ENCODE measurements around the gene VAV2. TPM values are rescaled to one million over a fixed set of nuclear protein-coding genes. Genes with fewer than 3 reads are reported as not detected.

VAV2 gene
- total and polyA plus RNA-seq, 2 experiments from 2014 or later = 8.1 to 28.9 TPM

DNA sequence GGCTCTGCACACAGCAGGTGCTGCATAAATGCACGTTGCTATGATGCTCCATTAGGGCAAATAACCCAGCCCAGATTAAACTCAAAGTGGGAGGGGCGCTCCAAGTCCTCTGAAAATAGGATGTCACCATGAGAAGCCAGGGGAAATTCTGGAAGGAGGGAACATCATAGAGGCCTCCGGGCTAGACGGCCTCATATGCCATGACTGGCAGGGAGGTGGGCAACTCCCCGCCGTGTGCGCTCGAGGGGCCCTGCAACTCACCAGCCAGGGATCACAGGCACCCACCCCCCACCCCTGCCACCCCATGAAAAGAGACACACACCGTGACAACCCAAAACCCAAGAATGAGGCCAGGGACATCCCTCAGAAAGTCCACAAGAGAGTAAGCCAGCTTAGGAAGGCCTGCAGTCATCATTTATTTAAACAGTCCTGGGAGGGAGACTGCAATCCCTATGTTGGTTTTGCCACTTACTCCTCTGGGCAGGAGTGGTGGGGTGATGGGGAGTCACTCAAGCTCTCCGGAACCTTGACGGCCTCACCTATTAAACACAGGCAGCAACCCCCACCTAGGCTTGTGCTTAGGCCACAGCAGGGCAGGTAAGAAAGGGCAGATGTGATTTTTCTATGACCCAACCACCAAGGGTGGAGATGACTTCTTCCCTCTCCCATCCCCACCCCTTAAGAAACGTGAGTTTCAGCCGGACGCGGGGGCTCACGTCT lies 4.0 kb downstream of the VAV2 start (continued):
- TF ChIP-seq POLR2AphosphoS5 (IDR thresholded peaks at IDR 0.05; ENCODE audit: low read depth) (no peak), ZNF331 (CRISPR knock-in tag; IDR thresholded peaks at IDR 0.05; ENCODE audit: low read depth) (no peak), CREB1 (CRISPR knock-in tag; IDR thresholded peaks at IDR 0.05; ENCODE audit: low read depth) (no peak), ZNF114 (CRISPR knock-in tag; IDR thresholded peaks at IDR 0.05) (no peak), EZH2 (IDR thresholded peaks at IDR 0.05; ENCODE audit: low read depth, unreplicated experiment) (no peak)

DNA sequence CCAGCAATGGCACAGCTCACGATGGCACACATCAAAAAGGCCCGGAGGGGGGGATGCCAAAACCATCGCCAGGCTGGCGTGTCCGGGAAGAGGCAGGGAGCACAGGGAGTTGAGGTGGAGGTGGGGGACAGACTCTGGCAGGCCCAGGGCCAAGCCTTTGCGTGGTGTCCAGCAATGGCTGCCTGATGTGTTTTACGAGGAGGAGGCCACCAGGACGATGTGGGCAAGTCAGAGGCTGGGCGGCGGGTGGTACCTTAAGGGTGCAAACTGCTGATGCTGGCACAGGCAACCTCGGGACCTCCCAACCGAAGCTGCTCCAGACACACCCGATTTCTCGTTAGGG lies 4.7 kb downstream of the VAV2 start:
- Histone ChIP-seq H3K4me3 (no peak overlapping the region), H3K4me1 (ENCODE audit: insufficient read depth) (peaks cover 7% of the 10 kb centered on the region; the same call in 1 of the 2 replicates), H3K9me2 (ENCODE audit: insufficient read depth) (no peaks in the 10 kb centered on the region), H3K27me3 (ENCODE audit: insufficient read depth) (no peaks in the 10 kb centered on the region), H3K4me2 (no peak overlapping the region), H3K36me3 (ENCODE audit: insufficient read depth) (no peaks in the 10 kb centered on the region), H4K20me1 (replicated peaks; ENCODE audit: insufficient read depth) (peaks cover 3% of the 10 kb centered on the region; the same call in 1 of the 2 replicates), H3K79me2 (replicated peaks; ENCODE audit: insufficient read depth) (peaks cover 87% of the 10 kb centered on the region), H3K27ac (ENCODE audit: low read depth) (no peak overlapping the region), H2AFZ (no peak overlapping the region), H3F3A (replicated peaks; ENCODE audit: low read depth) (0 out of 2 replicates have a peak, but pooled peaks cover 4% of the 10 kb centered on the region)
- H3K4me1 Mint-ChIP-seq = peaks cover 40% of the 10 kb centered on the region
- H3K36me3 Mint-ChIP-seq (ENCODE audit: low read depth) = no peaks in the 10 kb centered on the region; the same call in 2 of the 3 replicates
- no peak for TF ChIP-seq JUNB (IDR thresholded peaks at IDR 0.05; ENCODE audit: unreplicated experiment)
- TF ChIP-seq, protein P1, sequence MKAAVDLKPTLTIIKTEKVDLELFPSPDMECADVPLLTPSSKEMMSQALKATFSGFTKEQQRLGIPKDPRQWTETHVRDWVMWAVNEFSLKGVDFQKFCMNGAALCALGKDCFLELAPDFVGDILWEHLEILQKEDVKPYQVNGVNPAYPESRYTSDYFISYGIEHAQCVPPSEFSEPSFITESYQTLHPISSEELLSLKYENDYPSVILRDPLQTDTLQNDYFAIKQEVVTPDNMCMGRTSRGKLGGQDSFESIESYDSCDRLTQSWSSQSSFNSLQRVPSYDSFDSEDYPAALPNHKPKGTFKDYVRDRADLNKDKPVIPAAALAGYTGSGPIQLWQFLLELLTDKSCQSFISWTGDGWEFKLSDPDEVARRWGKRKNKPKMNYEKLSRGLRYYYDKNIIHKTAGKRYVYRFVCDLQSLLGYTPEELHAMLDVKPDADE (IDR thresholded peaks at IDR 0.05) = no peak
- TF ChIP-seq, protein P2, sequence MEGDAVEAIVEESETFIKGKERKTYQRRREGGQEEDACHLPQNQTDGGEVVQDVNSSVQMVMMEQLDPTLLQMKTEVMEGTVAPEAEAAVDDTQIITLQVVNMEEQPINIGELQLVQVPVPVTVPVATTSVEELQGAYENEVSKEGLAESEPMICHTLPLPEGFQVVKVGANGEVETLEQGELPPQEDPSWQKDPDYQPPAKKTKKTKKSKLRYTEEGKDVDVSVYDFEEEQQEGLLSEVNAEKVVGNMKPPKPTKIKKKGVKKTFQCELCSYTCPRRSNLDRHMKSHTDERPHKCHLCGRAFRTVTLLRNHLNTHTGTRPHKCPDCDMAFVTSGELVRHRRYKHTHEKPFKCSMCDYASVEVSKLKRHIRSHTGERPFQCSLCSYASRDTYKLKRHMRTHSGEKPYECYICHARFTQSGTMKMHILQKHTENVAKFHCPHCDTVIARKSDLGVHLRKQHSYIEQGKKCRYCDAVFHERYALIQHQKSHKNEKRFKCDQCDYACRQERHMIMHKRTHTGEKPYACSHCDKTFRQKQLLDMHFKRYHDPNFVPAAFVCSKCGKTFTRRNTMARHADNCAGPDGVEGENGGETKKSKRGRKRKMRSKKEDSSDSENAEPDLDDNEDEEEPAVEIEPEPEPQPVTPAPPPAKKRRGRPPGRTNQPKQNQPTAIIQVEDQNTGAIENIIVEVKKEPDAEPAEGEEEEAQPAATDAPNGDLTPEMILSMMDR (conservative IDR thresholded peaks at IDR 0.05; ENCODE audit: low read depth in 2 of 2) = no peak
- TF ChIP-seq NANOG (IDR thresholded peaks at IDR 0.05; ENCODE audit: borderline replicate concordance) = no peak
- no peak for TF ChIP-seq ZNF331 (CRISPR knock-in tag; IDR thresholded peaks at IDR 0.05; ENCODE audit: low read depth)
- no peak for TF ChIP-seq EZH2 (IDR thresholded peaks at IDR 0.05; ENCODE audit: low read depth, unreplicated experiment)
- H3K4me3 Mint-ChIP-seq = no peak overlapping the region
- H3K27ac Mint-ChIP-seq = no peak overlapping the region
- no peaks in the 10 kb centered on the region for H3K9me3 Mint-ChIP-seq
- peaks cover 8% of the 10 kb centered on the region for H3K27me3 Mint-ChIP-seq (ENCODE audit: insufficient read depth, low read depth, poor library complexity)
- DNase-seq (ENCODE audit: low spot score) (no peak), ATAC-seq (no peak)

DNA sequence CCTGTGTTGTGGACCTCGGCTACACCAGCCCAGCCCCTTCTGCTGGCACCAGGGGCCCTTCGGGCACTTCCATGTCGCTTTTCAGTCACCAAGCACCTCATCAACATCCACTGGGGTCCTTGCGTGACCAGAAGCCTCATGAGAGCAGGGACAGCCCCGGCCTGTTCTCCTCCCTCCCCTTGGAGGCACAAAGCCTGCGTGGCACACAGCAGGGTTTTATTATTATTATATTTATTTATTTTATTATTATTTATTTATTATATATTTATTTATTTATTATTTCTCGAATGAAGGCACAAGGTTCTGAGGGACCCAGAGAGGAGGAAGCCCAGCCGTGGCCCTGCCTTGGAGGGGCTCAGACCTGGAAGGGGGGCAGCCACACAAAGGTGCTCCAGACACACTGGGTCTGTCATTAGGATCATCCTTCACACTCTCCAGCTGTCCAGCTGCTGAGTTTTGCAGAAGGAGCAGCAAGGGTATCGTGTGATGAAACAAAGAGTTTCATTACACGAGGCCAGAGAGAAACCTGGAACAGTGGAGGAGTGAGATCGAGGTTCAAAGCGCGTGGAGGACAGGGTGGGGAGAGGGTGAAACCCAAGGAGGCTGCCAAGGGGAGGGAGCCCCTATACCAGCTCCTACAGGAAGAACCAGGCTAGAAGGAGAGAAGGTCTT lies 5.2 kb downstream of the VAV2 start:
- peaks cover 9% of the 10 kb centered on the region for H3K27me3 Mint-ChIP-seq (ENCODE audit: insufficient read depth, low read depth, poor library complexity)
- no peak overlapping the region for H3K27ac ChIP-seq (ENCODE audit: low read depth)
- TF ChIP-seq, protein P3, sequence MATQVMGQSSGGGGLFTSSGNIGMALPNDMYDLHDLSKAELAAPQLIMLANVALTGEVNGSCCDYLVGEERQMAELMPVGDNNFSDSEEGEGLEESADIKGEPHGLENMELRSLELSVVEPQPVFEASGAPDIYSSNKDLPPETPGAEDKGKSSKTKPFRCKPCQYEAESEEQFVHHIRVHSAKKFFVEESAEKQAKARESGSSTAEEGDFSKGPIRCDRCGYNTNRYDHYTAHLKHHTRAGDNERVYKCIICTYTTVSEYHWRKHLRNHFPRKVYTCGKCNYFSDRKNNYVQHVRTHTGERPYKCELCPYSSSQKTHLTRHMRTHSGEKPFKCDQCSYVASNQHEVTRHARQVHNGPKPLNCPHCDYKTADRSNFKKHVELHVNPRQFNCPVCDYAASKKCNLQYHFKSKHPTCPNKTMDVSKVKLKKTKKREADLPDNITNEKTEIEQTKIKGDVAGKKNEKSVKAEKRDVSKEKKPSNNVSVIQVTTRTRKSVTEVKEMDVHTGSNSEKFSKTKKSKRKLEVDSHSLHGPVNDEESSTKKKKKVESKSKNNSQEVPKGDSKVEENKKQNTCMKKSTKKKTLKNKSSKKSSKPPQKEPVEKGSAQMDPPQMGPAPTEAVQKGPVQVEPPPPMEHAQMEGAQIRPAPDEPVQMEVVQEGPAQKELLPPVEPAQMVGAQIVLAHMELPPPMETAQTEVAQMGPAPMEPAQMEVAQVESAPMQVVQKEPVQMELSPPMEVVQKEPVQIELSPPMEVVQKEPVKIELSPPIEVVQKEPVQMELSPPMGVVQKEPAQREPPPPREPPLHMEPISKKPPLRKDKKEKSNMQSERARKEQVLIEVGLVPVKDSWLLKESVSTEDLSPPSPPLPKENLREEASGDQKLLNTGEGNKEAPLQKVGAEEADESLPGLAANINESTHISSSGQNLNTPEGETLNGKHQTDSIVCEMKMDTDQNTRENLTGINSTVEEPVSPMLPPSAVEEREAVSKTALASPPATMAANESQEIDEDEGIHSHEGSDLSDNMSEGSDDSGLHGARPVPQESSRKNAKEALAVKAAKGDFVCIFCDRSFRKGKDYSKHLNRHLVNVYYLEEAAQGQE (IDR thresholded peaks at IDR 0.05; ENCODE audit: unreplicated experiment) = no peak

More for the DNA sequence above, 5.2 kb downstream of the VAV2 start:
- no peak overlapping the region for H2AFZ ChIP-seq
- H3K4me2 ChIP-seq = no peak overlapping the region
- H3K4me3 Mint-ChIP-seq = no peak overlapping the region
- no peaks in the 10 kb centered on the region for H3K9me3 Mint-ChIP-seq
- H3K4me3 ChIP-seq = no peak overlapping the region
- H3K36me3 ChIP-seq (ENCODE audit: insufficient read depth) = no peaks in the 10 kb centered on the region
- peaks cover 40% of the 10 kb centered on the region for H3K4me1 Mint-ChIP-seq
- DNase-seq (ENCODE audit: low spot score) = no peak
- no peaks in the 10 kb centered on the region for H3K27me3 ChIP-seq (ENCODE audit: insufficient read depth)
- H3K9me2 ChIP-seq (ENCODE audit: insufficient read depth) = no peaks in the 10 kb centered on the region
- no peak for ATAC-seq
- peaks cover 7% of the 10 kb centered on the region; the same call in 1 of the 2 replicates for H3K4me1 ChIP-seq (ENCODE audit: insufficient read depth)
- H4K20me1 ChIP-seq (replicated peaks; ENCODE audit: insufficient read depth) = peaks cover 4% of the 10 kb centered on the region; the same call in 1 of the 2 replicates
- H3K27ac Mint-ChIP-seq = no peak overlapping the region
- peaks cover 92% of the 10 kb centered on the region for H3K79me2 ChIP-seq (replicated peaks; ENCODE audit: insufficient read depth)
- no peaks in the 10 kb centered on the region; the same call in 2 of the 3 replicates for H3K36me3 Mint-ChIP-seq (ENCODE audit: low read depth)
- 0 out of 2 replicates have a peak, but pooled peaks cover 4% of the 10 kb centered on the region for H3F3A ChIP-seq (replicated peaks; ENCODE audit: low read depth)

Data from GM23338 (cell line).